GM18858 (cell line): Measurements from ENCODE around the gene CARNS1.

ENCODE experiments used
- ATAC-seq: cut with Tn5 transposase; IDR thresholded peaks from one replicate; pipeline ENCODE4 v1.9.1; 2021; ENCODE audit not compliant: unreplicated experiment

Gene CARNS1

DNA sequence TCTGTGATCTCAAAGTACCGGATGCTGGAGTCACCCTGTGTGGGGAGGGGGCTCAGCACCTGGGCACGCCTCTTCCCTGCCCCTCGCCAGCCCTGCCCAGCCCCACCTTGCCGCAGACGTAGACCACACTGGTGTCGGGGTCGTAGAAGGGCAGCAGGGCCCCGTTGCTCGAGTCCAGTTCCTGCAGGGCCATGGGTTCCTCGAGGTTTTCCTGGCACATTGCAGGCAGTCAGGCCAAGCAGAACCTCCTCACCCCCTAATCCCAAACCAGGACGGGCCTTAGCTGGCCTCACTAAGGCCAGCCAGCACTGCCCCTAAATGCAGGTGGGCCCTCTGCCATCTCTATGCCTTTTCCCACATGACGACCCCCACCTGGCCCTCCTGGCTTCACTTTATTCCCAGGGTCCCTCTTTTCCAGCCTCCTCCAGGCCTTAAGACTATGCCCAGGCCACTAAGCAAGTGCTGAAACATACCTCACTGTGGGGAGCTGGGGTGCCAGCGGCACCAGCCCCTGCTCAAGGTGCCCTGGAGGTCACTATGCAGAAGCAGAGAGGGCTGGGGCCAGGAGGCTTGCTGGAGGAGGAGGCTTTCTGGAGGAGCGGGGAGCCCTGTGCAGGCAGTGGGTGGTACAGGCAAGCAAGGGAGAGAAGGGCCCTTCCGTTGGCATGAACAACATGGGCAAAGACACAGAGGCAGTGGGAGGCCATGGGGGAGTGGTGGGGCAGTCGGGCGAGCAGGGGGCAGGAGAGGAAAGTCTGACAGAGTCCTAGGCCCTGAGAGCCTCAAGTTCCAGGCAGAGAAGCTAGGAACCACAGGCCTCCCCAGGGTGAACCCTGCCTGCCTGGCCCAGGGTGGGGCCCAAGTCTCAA lies 25.0 kb downstream of the CARNS1 start:
- no peak for ATAC-seq

- ATAC-seq, result no peak
Observed at GRCh38 chr11:67441098-67441563, 25.7 kb downstream of the CARNS1 start.

- no peak for ATAC-seq
Observed at GRCh38 chr11:67441731-67442351, 26.4 kb downstream of the CARNS1 start.

DNA sequence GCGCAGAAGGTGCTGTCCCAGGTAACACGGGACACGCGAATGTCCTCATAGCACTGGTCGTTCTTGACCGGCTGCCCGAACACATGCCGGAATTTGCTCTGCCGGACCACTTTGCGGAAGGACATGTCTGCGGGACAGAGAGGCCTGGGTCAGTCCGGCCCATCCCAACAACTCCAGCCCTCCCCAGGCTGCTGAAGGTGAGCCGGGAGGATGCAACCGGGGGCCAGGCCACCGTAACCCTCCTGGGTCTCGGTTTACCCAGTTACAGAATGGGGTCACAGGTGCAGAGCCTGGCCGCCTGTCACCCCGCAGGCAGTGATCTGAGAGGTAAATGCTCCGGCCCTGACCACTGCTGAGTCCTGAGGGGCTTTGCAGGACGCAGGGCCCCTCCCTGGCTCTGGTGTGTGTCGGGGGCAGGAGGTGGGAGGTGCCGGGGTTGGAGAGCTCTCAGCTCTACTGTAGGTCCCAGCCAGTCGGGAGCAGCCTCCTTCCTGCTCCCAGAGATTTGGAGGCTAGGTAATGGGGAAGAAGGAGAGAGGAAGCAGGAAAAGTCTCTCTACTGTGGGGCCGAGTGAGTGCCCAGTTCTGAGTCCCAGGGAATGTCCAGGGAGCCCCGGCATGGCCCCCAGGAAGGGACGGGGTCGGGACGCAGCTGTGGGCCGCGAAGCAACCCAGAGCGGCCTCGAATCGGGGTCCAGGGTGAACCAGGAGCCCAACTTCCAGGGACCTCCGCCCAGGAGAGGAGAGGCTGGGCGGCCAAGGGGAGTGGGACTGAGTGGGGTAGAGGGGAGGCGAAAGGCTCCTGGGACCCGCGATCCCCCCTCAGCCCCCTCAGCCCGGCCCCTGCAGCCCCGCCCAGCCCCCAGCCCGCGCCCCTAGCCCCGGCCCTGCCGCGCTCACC lies 27.3 kb downstream of the CARNS1 start:
- ATAC-seq, result no peak

DNA sequence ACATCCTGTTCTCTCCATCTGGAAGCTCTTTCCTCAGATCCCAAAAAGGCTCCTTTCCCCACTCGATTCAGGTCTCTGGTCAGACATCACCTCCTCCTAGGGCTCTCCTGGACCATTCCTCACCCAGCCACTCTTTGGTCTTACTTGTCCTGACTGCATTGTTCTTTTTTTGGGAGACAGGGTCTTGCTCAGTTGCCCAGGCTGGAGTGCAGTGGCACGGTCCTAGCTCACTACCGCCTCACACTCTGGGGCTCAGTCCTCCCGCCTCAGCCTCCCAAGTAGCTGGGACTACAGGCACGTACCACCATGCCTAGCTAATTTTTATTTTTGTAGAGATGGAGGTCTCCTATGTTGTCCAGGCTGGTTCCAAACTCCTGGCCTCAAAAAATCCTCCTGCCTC lies 30.0 kb downstream of the CARNS1 start:
- ATAC-seq, result no peak

DNA sequence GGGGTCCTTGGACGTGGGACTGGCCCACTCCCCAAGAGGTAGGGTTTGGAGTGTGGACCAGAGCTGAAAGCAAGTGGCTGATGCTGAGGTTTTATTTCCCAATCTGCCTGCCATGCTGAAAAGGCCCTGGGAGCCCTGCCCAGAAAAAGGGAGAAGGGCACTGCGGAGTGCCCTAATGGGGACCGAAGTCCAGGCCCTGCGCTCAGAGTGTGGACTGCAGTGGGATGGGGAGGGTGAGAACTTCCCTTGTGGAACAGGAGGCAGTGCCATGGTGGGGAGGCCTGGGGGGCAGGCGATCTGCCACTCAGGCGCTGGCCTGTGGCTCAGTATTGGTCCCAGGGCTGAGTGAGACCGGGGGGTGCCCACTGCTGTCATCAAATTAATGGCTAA lies 32.7 kb downstream of the CARNS1 start:
- no peak for ATAC-seq

DNA sequence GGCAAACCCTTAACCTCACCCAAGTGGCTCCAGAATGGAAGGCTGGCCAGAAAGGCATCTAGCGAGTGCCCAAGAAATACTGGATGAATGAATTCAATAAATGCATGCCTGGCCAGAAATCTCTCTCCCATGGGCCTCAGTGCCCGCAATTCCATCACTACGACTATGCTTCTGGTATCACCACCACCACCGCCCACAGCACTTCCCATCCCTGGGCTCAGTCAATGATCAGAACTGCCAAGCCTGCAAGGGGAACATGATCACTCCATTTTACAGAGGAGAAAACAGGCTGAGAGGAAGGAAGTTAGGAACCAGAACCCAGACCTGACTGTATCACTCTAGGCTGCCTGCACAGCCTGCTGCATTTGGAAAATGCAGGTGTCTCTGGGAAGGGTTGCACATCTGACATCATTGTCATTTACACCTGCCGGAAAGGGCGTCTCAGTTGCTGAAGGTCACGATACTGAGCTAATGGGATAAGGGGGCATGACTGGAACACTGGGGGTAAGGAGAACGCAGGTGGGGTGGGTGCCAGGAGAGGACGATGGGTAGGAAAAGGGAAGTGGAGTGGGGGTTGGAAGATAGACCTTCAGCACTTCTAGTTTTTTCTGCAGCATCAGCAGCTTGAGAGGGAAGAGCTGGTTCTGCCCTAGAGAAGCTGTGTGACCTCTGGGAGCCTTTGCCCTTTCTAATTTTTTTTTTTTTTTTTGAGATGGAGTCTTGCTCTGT lies 33.8 kb downstream of the CARNS1 start:
- no peak for ATAC-seq

DNA sequence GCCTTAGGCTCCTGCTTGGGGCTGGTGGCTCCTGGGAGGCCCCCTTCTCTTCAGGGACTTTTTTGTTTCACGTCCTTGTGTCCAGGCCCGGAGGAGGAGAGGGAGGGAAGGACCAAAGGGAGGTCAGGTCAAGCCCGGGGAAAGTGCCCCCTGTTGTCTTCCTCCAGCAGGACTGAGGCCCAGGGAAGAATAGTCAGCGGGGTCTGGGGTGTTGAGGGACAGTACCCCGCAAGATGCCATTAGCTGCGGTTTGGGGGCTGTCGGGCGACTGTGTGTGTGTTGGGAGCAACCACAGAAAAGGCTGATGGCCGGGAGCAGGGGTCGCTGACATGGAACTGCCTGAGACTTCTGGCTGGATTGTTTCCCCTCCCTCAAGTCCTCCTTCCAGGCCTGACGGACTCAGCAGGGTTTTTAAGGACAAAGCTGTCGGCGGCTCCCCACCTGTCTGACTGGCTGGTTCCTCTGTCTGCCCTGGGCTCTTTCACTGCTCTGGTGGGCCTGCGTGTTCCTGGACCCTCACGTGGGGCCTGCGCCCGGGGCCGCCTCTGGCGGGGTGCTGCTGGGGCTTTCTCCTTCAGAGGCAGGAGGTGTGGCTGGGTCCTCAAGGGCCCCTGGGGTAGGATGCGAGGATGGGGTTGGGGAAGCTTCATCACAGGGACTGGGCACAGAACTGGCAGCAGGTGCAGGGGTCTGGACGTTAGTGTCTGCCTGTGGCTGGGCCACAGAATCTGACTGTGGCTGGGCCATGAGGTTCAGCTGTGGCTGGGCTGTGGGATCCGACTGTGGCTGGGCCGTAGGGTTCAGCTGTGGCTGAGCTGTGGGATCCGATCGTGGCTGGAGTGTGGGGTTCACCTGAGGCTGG lies 35.5 kb downstream of the CARNS1 start:
- no peak for ATAC-seq

- no peak for ATAC-seq
Observed at GRCh38 chr11:67451658-67451976, 36.1 kb downstream of the CARNS1 start.

- ATAC-seq, result no peak
Observed at GRCh38 chr11:67452141-67452952, 36.9 kb downstream of the CARNS1 start, which contains the start of gene GPR152. GPR152 (minus strand) TSS chr11:67452729; CDS start chr11:67452724, 5 bp downstream.

GRCh38 chr11:67453816-67454732 lies 38.6 kb downstream of the CARNS1 start:
- ATAC-seq, result no peak

GRCh38 chr11:67455054-67455453 lies 39.6 kb downstream of the CARNS1 start, which contains the start of gene CABP4:
CABP4 (plus strand) TSS chr11:67455354; CDS start chr11:67455424, 70 bp downstream.
- no peak for ATAC-seq

GRCh38 chr11:67456068-67456705 lies 40.7 kb downstream of the CARNS1 start:
- no peak for ATAC-seq

DNA sequence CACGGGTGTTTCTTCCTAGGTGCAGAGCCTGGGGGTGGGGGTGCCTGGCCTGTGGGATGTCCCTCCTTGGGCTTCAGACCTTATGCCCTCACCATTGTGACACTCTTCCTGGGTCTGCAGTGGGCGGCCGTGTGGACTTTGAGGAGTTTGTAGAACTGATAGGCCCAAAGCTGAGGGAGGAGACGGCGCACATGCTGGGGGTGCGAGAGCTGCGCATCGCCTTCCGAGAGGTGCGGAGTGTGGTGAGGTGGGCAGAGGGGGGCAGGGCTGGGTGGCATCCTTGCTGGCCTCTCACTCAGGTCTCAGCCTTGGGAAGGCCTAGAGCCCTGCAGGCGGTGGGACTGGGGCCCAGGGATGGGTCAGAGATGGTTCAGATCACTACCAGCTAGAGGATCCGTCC lies 42.0 kb downstream of the CARNS1 start:
- ATAC-seq, result no peak

DNA sequence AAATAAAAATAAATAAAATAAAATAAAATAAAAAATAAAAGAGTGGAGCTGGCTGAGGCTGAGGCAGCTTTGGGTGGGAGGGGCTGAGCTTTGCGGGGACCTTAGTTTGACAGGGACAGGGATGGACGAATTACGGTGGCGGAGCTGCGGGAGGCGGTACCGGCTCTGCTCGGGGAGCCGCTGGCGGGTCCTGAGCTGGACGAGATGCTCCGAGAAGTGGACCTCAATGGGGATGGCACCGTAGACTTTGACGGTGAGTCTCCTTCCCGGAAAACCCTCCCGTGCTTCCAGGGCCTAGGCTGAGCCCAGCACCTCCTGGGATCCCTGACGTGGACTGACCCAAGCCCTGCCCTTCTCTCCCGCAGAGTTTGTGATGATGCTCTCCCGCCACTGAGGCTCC lies 42.8 kb downstream of the CARNS1 start:
- no peak for ATAC-seq

DNA sequence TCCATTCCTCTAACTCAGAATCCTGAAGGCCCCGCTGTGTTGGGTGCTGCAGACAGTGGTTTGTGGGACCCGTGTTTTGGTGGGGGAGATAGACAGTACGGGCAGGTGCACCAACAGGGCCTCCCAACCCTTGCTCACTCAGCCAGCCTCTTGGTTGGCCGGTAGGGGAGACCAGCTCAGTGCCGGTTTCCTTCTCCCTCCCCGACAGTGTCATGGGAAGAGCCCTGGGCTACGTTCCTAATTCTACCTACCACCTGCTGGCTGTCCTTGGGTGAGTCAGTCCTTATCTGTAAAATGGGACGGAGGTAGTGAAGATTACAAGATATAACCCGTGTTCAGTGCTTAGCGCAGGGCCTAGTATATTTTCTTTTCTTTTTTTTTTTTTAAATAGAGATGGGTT lies 47.7 kb downstream of the CARNS1 start:
- ATAC-seq, result no peak

GRCh38 chr11:67463680-67464410 lies 48.4 kb downstream of the CARNS1 start:
- no peak for ATAC-seq
